B cell (primary cell): ENCODE measurements around the gene MAN1A1. TPM values are rescaled to one million over a fixed set of nuclear protein-coding genes. Genes with fewer than 3 reads are reported as not detected.

ENCODE experiments used
- ATAC-seq: fragments of 200-7000 bp; cut with Tn5 transposase; one replicate; pipeline ENCODE4 v1.10.0; 2021; ENCODE audit warnings: low read depth, mild to moderate bottlenecking, moderate number of reproducible peaks, moderate library complexity
- CTCF ChIA-PET: fragments of 350-600 bp; sonication (Branson Sonifier 250); formaldehyde crosslinking; loops from one replicate; lab custom pipeline; 2021; ENCODE audit warnings: antibody characterized with exemption, inconsistent platforms; lab: Charles Lee
- POLR2A ChIA-PET: fragments of 350-600 bp; sonication (Branson Sonifier 250); formaldehyde crosslinking; loops from one replicate; lab custom pipeline; 2021; ENCODE audit warnings: antibody characterized with exemption; lab: Charles Lee
- DNase-seq: peaks from one replicate; pipeline ENCODE4 v3.0.0; 2013
- H2AFZ ChIP-seq: 2 replicates; pipeline ENCODE4 v1.6.1; 2012; ENCODE audit warnings: mild to moderate bottlenecking, low read depth, low read length; ENCODE audit not compliant: insufficient read depth, poor library complexity, severe bottlenecking
- H3K27ac ChIP-seq, 2 donors: 1 replicate in 1 of 2; 2 replicates in 1 of 2; pipeline ENCODE4 v1.5.1; 2012 to 2013; ENCODE audit warnings: low read length in 2 of 2, mild to moderate bottlenecking in 2 of 2, moderate library complexity in 1 of 2
- H3K27me3 ChIP-seq, 4 experiments: fragments of 200-600 bp in 1 of 4; sonication (generic) in 1 of 4; replicated peaks in 1 of 4; 1 replicate in 2 of 4; 2 replicates in 2 of 4; pipeline versions ENCODE4 v1.6.1 to v1.7.0; 2013 to 2016; ENCODE audit warnings: low read length in 3 of 4, mild to moderate bottlenecking in 2 of 4, mixed read lengths in 1 of 4, moderate library complexity in 1 of 4; ENCODE audit not compliant: insufficient read depth in 4 of 4, control insufficient read depth in 3 of 4; ENCODE audit errors: control extremely low read depth in 1 of 4
- H3K36me3 ChIP-seq, 2 experiments: replicated peaks in 1 of 2; 1 replicate in 1 of 2; 2 replicates in 1 of 2; pipeline versions ENCODE4 v1.6.1 to v1.7.1; 2013; ENCODE audit warnings: low read length in 1 of 2; ENCODE audit not compliant: insufficient read depth in 2 of 2, control insufficient read depth in 1 of 2; ENCODE audit errors: control extremely low read depth in 1 of 2, extremely low read depth in 1 of 2
- H3K4me1 ChIP-seq, 2 donors: fragments of 200-600 bp in 1 of 2; sonication (generic) in 1 of 2; 1 replicate in 1 of 2; 2 replicates in 1 of 2; pipeline versions ENCODE4 v1.5.1 to v1.6.1; 2013 to 2017; ENCODE audit warnings: low read length in 2 of 2; ENCODE audit not compliant: control insufficient read depth in 2 of 2, insufficient read depth in 2 of 2
- H3K4me2 ChIP-seq: replicated peaks from 2 replicates; pipeline ENCODE3; 2012; ENCODE audit warnings: mild to moderate bottlenecking, low read depth, low read length; ENCODE audit not compliant: poor library complexity, severe bottlenecking
- H3K4me3 ChIP-seq, 5 experiments: fragments of 200-600 bp in 1 of 5; sonication (generic) in 1 of 5; 1 replicate in 3 of 5; 2 replicates in 2 of 5; pipeline versions ENCODE4 v1.5.1 to v1.7.0; 2011 to 2016; ENCODE audit warnings: low read length in 4 of 5, mild to moderate bottlenecking in 4 of 5, low read depth in 2 of 5, control low read depth in 1 of 5, moderate library complexity in 1 of 5; ENCODE audit not compliant: insufficient read depth in 1 of 5; ENCODE audit errors: control extremely low read depth in 1 of 5, extremely low read depth in 1 of 5
- H3K79me2 ChIP-seq: fragments of 200-600 bp; sonication (generic); one replicate; pipeline ENCODE4 v1.6.0; 2016; ENCODE audit warnings: low read length; ENCODE audit not compliant: control insufficient read depth, insufficient read depth
- H3K9ac ChIP-seq: fragments of 200-600 bp; sonication (generic); 2 replicates; pipeline ENCODE4 v1.6.1; 2017; ENCODE audit warnings: mild to moderate bottlenecking, low read length, moderate library complexity
- H3K9me3 ChIP-seq, 3 donors: one replicate each; pipeline versions ENCODE4 v1.6.1 to v1.7.1; 2013; ENCODE audit warnings: low read length in 2 of 3; ENCODE audit not compliant: control insufficient read depth in 2 of 3, insufficient read depth in 1 of 3; ENCODE audit errors: control extremely low read depth in 1 of 3
- H4K20me1 ChIP-seq: 2 replicates; pipeline ENCODE4 v1.6.0; 2012; ENCODE audit warnings: mild to moderate bottlenecking, low read length; ENCODE audit not compliant: insufficient read depth, control insufficient read depth, poor library complexity, severe bottlenecking
- H3K27ac Mint-ChIP-seq: one replicate; pipeline ENCODE4 v1.8.0; 2021; ENCODE audit warnings: mixed read lengths
- H3K27me3 Mint-ChIP-seq: one replicate; pipeline ENCODE4 v1.8.0; 2021; ENCODE audit warnings: mixed read lengths
- H3K4me1 Mint-ChIP-seq: one replicate; pipeline ENCODE4 v1.8.0; 2021; ENCODE audit warnings: mixed read lengths
- H3K4me3 Mint-ChIP-seq: one replicate; pipeline ENCODE4 v1.8.0; 2021; ENCODE audit warnings: mixed read lengths
- H3K9me3 Mint-ChIP-seq: one replicate; pipeline ENCODE4 v1.8.0; 2022; ENCODE audit warnings: mixed read lengths; ENCODE audit not compliant: insufficient read depth
- EZH2 ChIP-seq: IDR thresholded peaks from 2 replicates; pipeline ENCODE4 v1.6.1; 2012; ENCODE audit warnings: borderline replicate concordance, low read depth, mild to moderate bottlenecking, moderate library complexity, low read length; ENCODE audit not compliant: insufficient read depth, poor library complexity, severe bottlenecking
- WGBS: methylation state at CpG from one replicate; pipeline ENCODE4 v1.1.5; 2013; ENCODE audit warnings: missing lambda C conversion rate; ENCODE audit not compliant: insufficient coverage; 5-methylcytosine and 5-hydroxymethylcytosine counted together
- intact Hi-C: fragments of 100-400 bp; cut with micrococcal nuclease; formaldehyde crosslinking; loops from one replicate; pipeline ENCODE4 v1.10.0; 2022
- polyA plus RNA-seq: library from polyadenylated mRNA; depleted of rRNA; stranded (reverse); fragments of >200 nt; gene quantifications from 2 replicates; pipeline ENCODE4 v1.2.3, GENCODE V29; 2012
- total RNA-seq, 2 donors: library from RNA; stranded (reverse); fragments of 120-200 nt in 1 of 2; gene quantifications; 1 replicate in 1 of 2; 2 replicates in 1 of 2; pipeline versions ENCODE4 v1.2.3 to v1.2.4, GENCODE V29; 2013 to 2022
- TF ChIP-seq, protein P1 (sequence below): fragments of 200-600 bp; IDR thresholded peaks from one replicate; pipeline ENCODE4 v1.8.0; 2022; ENCODE audit warnings: antibody characterized with exemption, mild to moderate bottlenecking

MAN1A1 gene
- total and polyA plus RNA-seq, 2 donors (not counting 1 experiment from before 2014, with no cell fraction given), result 5.1 to 31.7 TPM

DNA sequence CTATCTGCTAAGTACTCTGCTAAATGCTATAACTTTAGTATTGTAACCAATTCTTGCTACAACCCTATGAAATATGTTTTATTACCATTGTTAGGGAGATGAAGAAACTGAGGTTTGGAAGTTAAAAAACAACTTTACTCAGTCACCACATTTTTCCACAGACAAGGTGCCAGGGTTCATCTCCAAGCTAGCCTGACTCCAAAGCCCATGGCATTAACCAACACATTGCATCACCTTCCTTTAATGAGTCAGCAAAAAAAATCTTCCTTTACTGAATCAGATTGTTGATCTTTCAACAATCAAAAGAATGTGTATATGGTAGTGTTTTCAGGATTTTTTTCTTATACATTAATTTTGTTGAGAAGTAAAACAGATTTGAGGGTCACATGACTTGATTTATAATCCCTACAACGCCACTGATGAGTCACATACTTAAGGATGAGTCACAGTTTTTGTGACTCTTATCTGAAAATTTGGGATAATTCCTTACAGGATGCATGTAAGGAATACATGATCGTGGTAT lies 41.5 kb downstream of the MAN1A1 start:
- CTCF ChIA-PET, result no interaction called here
- no peak for ATAC-seq
- peaks cover 20% of the 10 kb centered on the region for H3K4me1 Mint-ChIP-seq

GRCh38 chr6:119307056-119307455 lies 42.5 kb downstream of the MAN1A1 start:
- H3K9ac ChIP-seq, result no peak overlapping the region
- TF ChIP-seq, protein P1, sequence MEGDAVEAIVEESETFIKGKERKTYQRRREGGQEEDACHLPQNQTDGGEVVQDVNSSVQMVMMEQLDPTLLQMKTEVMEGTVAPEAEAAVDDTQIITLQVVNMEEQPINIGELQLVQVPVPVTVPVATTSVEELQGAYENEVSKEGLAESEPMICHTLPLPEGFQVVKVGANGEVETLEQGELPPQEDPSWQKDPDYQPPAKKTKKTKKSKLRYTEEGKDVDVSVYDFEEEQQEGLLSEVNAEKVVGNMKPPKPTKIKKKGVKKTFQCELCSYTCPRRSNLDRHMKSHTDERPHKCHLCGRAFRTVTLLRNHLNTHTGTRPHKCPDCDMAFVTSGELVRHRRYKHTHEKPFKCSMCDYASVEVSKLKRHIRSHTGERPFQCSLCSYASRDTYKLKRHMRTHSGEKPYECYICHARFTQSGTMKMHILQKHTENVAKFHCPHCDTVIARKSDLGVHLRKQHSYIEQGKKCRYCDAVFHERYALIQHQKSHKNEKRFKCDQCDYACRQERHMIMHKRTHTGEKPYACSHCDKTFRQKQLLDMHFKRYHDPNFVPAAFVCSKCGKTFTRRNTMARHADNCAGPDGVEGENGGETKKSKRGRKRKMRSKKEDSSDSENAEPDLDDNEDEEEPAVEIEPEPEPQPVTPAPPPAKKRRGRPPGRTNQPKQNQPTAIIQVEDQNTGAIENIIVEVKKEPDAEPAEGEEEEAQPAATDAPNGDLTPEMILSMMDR, result no peak
- TF ChIP-seq EZH2, result no peak
- H3K79me2 ChIP-seq, result peaks cover 15% of the 10 kb centered on the region
- ATAC-seq (no peak), DNase-seq (no peak)
- Mint-ChIP-seq H3K4me3 (no peak overlapping the region), H3K9me3 (no peaks in the 10 kb centered on the region), H3K4me1 (peaks cover 13% of the 10 kb centered on the region), H3K27ac (no peak overlapping the region), H3K27me3 (no peaks in the 10 kb centered on the region)
- intact Hi-C loops, result no loop called here
- H3K4me3 ChIP-seq, result no peak overlapping the region
- H3K27ac ChIP-seq, result no peak overlapping the region
- CTCF ChIA-PET, result interaction anchor here (0.9 kb wide), 1 partner anchor 12 kb away, joined by 3 read pairs; no protein-coding TSS in a partner anchor
- no peaks in the 10 kb centered on the region for H3K4me1 ChIP-seq
- no peaks in the 10 kb centered on the region for H4K20me1 ChIP-seq
- H3K9me3 ChIP-seq, result no peaks in the 10 kb centered on the region
- POLR2A ChIA-PET, result no interaction called here
- whole genome bisulfite sequencing, result no CpG with 5 or more reads among the region's 1 CpG
- no peaks in the 10 kb centered on the region for H3K27me3 ChIP-seq
- H3K4me2 ChIP-seq, result no peak overlapping the region
- H2AFZ ChIP-seq, result no peak overlapping the region
- H3K36me3 ChIP-seq, result peaks cover 0 to 7% of the 10 kb centered on the region in 2 experiments

More for the DNA sequence above, 41.5 kb downstream of the MAN1A1 start:
- Histone ChIP-seq H3K4me3 (no peak overlapping the region), H2AFZ (no peak overlapping the region), H3K9me3 (no peaks in the 10 kb centered on the region), H3K27ac (no peak overlapping the region), H3K27me3 (no peaks in the 10 kb centered on the region), H3K36me3 (peaks cover 0 to 7% of the 10 kb centered on the region in 2 experiments), H4K20me1 (no peaks in the 10 kb centered on the region), H3K79me2 (peaks cover 17% of the 10 kb centered on the region), H3K4me1 (peaks cover 4 to 7% of the 10 kb centered on the region in 2 donors), H3K9ac (no peak overlapping the region), H3K4me2 (no peak overlapping the region)
- POLR2A ChIA-PET, result no interaction called here
- intact Hi-C loops, result no loop called here
- TF ChIP-seq EZH2, result no peak
- TF ChIP-seq, protein P1, result no peak
- Mint-ChIP-seq H3K4me3 (no peak overlapping the region), H3K9me3 (no peaks in the 10 kb centered on the region), H3K27me3 (no peaks in the 10 kb centered on the region), H3K27ac (no peak overlapping the region)
- WGBS, result no CpG with 5 or more reads among the region's 2 CpGs
- no peak for DNase-seq
